ENCODE results near the gene GOLGA7B.
"Not testable (repeated sequence)": the region's sequence is repeated elsewhere in the genome, so short reads cannot be mapped to it uniquely, and the experiment has no call there.

Gene GOLGA7B

DNA sequence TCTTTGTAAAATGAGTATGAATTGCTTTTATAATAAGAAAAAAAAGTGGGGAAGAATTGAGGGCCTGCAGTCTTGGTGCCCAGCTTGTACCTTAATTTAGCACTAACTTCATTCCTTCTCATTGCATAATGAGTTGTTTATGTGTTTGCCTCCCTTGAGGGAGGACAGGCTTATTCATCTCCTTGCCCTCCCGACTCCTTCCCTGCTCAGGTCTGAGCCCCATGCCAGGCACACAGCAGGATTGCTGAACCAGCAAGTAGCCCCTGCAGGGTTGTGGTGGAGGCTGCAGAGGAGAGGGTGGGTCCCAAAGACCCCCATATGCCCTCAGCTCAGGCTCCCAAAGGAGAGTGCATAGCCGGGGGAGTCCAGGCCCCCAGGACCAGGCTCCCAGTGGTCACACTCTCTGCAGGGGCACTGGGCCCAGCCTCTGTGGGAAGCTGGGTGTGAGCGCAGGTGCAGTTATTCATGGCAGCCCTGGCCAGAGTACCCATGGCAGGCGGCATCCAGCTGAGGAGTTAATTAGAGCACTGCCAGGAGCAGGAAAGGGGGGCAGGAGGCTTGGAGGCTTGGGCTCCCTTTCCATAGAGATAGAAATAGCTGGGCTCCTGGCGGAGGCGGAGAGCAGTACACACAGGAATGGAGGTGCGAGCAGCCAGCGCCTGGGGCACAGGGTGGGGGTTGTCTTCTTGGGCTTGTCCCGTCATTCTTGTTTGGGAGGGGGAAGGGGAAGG, 28.2 kb upstream of the GOLGA7B start:
- DNase-seq (ENCODE audit: low spot score in 2 of 2): no peak
- Histone ChIP-seq H3K9me3 (no peaks in the 10 kb centered on the region), H3K4me3 (no peak overlapping the region), H3K4me1 (no peaks in the 10 kb centered on the region), H3K36me3 (replicated peaks) (no peaks in the 10 kb centered on the region), H3K27me3 (ENCODE audit: low read depth) (peaks cover 12% of the 10 kb centered on the region)
- in situ Hi-C loops (cut with MboI; ENCODE audit: low sequenced_read_pairs): no loop called here

DNA sequence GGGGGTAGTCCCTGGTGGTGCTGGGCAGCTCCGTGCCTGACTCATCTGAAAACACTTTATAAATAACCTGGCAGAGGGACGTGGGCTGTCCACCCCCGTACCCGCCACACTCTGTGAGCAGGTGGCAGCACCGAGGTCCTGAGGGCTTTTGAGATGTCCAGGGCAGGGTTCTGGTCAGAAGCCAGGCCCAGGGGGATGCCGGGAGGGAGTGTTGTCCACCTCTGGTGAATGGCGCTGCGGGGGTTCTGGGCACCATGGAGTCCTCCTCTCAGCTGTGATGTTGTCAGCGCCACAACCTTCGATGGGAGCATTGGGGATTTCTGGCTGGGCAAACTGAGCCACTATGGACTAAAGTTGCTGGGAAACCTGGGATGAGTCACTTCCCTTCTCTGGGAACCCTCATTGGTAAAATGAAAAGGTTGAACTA, 27.4 kb upstream of the GOLGA7B start:
- Histone ChIP-seq H3K4me3 (no peak overlapping the region), H3K4me1 (no peaks in the 10 kb centered on the region), H3K9me3 (no peaks in the 10 kb centered on the region), H3K36me3 (replicated peaks) (no peaks in the 10 kb centered on the region), H3K27me3 (ENCODE audit: low read depth) (peaks cover 12% of the 10 kb centered on the region)
- no peak for DNase-seq (ENCODE audit: low spot score in 2 of 2)
- in situ Hi-C loops (cut with MboI; ENCODE audit: low sequenced_read_pairs): no loop called here

DNA sequence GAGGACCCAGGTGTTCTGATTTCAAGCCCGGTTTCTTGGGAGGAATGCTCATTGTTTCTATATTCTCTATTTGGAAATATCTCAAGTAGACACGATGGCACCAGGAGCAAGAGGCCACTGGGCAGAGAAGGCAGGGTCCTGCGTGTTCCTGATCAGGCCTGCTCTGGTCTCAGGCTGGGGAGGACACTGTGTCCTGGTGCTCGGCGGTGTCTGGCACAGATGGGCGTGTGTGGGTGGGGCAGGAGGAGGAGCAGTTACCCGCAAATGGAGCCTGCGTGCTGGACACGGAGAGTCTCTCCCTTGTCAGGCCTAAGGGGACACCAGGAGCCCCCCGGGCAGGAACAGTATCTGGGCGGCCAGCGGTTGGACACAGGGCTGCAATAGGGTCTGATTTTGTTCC, 25.9 kb upstream of the GOLGA7B start:
- Histone ChIP-seq H3K4me1 (no peaks in the 10 kb centered on the region), H3K9me3 (no peaks in the 10 kb centered on the region), H3K4me3 (no peak overlapping the region), H3K36me3 (replicated peaks) (no peaks in the 10 kb centered on the region), H3K27me3 (ENCODE audit: low read depth) (0 out of 2 replicates have a peak, but pooled peaks cover 6% of the 10 kb centered on the region)
- in situ Hi-C loops (cut with MboI; ENCODE audit: low sequenced_read_pairs): no loop called here
- no peak for DNase-seq (ENCODE audit: low spot score in 2 of 2)

DNA sequence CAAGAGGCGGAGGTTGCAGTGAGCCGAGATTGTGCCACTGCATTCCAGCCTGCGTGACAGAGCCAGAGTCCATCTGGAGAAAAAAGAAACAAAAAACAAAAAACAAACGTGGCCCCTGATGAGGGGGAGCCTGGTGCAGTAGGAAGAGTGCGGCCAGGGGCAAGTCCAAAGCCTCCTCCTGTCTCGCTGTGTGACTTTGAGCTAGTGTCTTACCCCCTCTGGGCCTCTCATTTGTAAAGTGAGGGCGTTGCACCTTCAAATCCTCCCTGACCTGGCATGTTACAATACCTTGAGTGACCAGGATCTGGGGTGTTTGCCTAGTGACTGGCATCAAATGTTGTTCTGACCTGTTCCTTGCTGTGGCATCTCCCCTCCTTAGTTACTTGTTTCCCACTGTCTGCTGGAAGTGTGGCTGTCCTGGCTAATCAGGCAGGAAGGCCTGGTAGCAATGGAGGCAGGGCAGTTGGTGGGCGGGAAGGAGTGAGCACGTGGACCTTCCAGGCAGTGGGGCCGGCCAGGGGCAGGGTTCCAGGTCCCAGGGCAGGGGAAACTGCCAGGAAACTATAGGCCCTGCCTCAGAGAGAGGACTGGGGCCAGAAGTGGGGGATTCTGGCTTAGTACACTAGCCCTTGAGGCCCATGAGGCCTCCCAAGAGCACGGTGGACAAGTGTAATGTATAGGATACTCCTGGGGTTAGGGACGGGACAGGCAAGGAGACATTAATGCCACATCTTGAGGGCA, 24.5 kb upstream of the GOLGA7B start:
- Histone ChIP-seq H3K9me3 (no peaks in the 10 kb centered on the region), H3K4me3 (no peak overlapping the region), H3K4me1 (no peaks in the 10 kb centered on the region), H3K36me3 (replicated peaks) (no peaks in the 10 kb centered on the region), H3K27me3 (ENCODE audit: low read depth) (peaks cover 1% of the 10 kb centered on the region; the same call in 1 of the 2 replicates)
- in situ Hi-C loops (cut with MboI; ENCODE audit: low sequenced_read_pairs): no loop called here
- DNase-seq (ENCODE audit: low spot score in 2 of 2): no peak

DNA sequence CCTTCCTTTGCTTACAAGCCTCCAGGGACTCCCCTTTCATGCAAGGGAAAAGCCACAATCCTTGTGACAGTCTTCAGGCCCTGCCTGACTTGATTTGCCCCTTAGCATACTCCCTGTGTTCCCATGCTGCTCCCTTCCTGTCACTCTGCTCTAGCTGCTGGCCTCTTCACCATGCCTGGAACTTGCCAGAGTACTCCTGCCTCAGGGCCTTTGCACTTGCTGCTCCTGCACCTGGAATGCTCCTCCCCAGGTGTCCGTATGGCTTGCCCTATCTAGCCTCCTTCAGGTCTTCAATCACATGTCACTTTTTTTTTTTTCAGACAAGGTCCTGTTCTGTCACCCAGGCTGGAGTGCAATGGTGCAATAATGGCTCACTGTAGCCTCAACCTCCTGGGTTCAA, 22.8 kb upstream of the GOLGA7B start:
- Histone ChIP-seq H3K4me1 (no peaks in the 10 kb centered on the region), H3K9me3 (no peaks in the 10 kb centered on the region), H3K27me3 (ENCODE audit: low read depth) (peaks cover 4% of the 10 kb centered on the region; the same call in 1 of the 2 replicates), H3K4me3 (no peak overlapping the region), H3K36me3 (replicated peaks) (no peaks in the 10 kb centered on the region)
- in situ Hi-C loops (cut with MboI; ENCODE audit: low sequenced_read_pairs): no loop called here
- DNase-seq (ENCODE audit: low spot score in 2 of 2): no peak

DNA sequence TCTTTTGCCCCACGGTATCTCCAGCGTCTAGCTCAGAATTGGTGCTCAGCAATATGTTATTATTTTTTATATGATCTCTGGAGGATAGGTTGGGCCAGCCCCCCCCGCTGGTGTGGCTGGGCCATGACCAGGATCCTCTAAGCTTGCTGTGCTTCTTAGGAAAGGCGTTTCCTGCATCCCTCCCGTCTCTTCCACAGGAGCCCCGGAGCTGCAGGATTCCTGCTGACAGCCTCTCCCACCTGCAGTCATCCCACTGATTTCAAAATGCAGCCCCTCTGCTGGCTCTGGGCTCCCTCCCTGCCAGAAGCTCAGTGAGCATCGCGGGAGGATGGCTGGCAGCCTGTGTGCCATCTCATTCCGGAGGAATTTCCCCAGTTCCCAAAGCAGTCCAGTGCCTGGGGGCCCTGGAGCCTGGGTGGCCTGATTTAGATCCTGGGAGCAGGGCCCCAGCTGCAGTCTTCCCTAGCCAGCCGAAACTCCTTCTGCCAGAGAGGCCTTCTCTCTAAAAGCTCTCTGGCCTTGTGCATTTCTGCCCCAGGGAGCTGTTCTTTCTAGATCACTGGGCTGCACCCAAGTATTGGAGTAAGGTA, 21.8 kb upstream of the GOLGA7B start:
- peaks cover 6% of the 10 kb centered on the region; the same call in 1 of the 2 replicates for H3K27me3 ChIP-seq (ENCODE audit: low read depth)
- no peaks in the 10 kb centered on the region for H3K36me3 ChIP-seq (replicated peaks)
- no peaks in the 10 kb centered on the region for H3K9me3 ChIP-seq
- no peak for DNase-seq (ENCODE audit: low spot score in 2 of 2)
- H3K4me3 ChIP-seq: no peak overlapping the region
- H3K4me1 ChIP-seq: no peaks in the 10 kb centered on the region
- in situ Hi-C loops (cut with MboI; ENCODE audit: low sequenced_read_pairs): no loop called here

DNA sequence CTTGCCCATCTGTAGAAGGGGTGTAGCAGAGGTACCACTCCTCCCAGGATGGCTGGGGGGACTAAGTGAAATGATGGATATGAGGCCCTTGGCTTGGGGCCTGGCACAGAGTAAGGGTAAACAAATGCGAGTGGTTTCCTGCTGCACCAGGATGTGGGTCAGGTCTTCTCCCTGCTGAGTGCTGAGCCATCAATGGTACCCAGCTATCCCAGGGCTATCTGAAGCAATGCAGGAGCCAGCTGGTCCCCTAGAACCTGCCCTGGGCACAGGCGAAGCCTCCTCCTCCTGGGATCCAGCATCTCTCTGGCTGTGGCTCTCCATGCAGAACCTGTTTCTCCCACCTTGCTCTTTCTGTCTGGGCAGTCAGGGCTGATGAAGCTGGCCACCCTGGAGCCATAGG, 20.9 kb upstream of the GOLGA7B start:
- H3K9me3 ChIP-seq: no peaks in the 10 kb centered on the region
- no peaks in the 10 kb centered on the region for H3K36me3 ChIP-seq (replicated peaks)
- DNase-seq (ENCODE audit: low spot score in 2 of 2): no peak
- no peaks in the 10 kb centered on the region for H3K4me1 ChIP-seq
- in situ Hi-C loops (cut with MboI; ENCODE audit: low sequenced_read_pairs): no loop called here
- H3K27me3 ChIP-seq (ENCODE audit: low read depth): peaks cover 14% of the 10 kb centered on the region
- H3K4me3 ChIP-seq: no peak overlapping the region

DNA sequence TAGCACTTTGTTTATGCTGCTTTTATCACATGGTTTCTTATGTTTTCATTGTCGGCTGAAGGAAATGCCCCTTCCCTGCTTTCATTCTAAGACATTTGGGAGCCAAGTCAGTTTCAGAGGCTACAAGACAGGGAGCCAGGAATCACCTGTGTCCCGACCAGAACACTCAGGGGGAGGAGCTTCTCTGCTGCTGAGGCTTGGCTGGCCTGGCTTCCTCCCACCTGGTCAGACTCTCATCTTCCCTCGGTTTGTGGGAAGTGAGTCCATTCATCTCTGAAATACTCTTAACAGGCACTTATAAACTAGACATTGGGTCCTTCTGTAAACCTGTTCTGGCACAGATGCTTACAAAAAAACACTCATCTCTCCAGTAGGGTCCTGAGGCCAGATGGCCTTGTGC, 19.6 kb upstream of the GOLGA7B start:
- Histone ChIP-seq H3K9me3 (no peaks in the 10 kb centered on the region), H3K27me3 (ENCODE audit: low read depth) (peaks cover 15% of the 10 kb centered on the region), H3K36me3 (replicated peaks) (no peaks in the 10 kb centered on the region), H3K4me1 (no peaks in the 10 kb centered on the region), H3K4me3 (no peak overlapping the region)
- no peak for DNase-seq (ENCODE audit: low spot score in 2 of 2)
- in situ Hi-C loops (cut with MboI; ENCODE audit: low sequenced_read_pairs): no loop called here

DNA sequence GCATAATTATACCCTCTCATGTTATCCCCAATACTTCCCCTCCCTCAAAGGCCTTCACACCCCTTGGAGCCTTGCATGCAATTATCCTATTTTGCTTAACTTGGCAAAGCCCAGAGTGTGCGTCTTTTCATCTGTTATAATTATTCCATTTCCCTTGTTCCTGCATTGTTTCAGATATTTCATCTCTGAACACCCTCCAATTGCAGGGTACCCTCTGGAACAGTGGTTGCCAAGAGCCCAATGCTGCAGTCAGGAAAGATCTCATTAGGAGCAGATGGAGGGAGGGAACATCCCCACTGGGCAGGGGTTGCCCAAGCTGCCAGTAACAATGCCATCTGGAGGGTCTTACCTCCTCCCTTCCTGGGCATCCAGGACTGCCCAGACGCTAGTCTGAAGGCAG, 18.4 kb upstream of the GOLGA7B start:
- Histone ChIP-seq H3K9me3 (no peaks in the 10 kb centered on the region), H3K27me3 (ENCODE audit: low read depth) (peaks cover 15% of the 10 kb centered on the region), H3K4me1 (no peaks in the 10 kb centered on the region), H3K36me3 (replicated peaks) (no peaks in the 10 kb centered on the region), H3K4me3 (no peak overlapping the region)
- in situ Hi-C loops (cut with MboI; ENCODE audit: low sequenced_read_pairs): no loop called here
- no peak for DNase-seq (ENCODE audit: low spot score in 2 of 2)

DNA sequence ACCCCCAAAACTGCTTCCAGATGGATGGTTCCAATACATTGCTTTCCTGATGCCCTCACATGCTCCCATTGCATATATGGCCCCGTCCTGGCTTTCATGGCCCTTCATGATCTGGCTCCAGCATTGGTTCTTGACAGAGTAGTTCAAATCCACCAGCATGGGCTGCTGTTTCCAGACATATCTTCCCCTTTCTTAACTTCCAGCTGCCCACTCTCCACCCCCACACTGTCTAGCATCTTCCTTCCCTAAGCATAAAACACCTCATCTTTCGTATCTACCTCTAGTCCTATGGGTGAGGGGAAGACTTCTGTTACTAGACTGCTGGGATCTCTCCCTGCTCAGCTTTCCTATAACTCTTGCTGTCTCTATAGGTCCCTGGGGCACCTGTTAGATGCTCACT, 13.2 kb upstream of the GOLGA7B start:
- Histone ChIP-seq H3K4me3 (no peak overlapping the region), H3K4me1 (no peaks in the 10 kb centered on the region), H3K36me3 (replicated peaks) (no peaks in the 10 kb centered on the region), H3K9me3 (no peaks in the 10 kb centered on the region), H3K27me3 (ENCODE audit: low read depth) (peaks cover 12% of the 10 kb centered on the region)
- in situ Hi-C loops (cut with MboI; ENCODE audit: low sequenced_read_pairs): no loop called here
- DNase-seq (ENCODE audit: low spot score in 2 of 2): no peak

DNA sequence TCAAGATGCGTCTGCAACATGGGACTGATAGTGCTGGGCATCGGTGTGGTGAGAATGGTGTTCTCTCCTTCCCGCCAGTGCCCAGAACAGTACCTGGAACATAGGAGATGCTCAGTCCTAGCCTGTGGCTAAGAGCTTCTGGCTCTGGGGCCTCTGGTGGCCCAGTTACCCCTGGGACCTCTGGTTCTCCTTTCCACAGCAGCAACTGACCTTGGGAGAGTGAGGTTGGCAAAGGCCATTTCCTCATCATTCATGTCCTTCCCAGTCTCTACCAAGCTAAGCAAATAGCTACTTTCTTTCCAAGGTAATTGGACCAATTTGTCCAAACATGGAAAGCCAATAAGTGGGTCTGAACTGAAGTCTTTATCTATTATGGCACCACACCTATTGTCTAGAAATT, 11.6 kb upstream of the GOLGA7B start:
- no peak overlapping the region for H3K4me3 ChIP-seq
- in situ Hi-C loops (cut with MboI; ENCODE audit: low sequenced_read_pairs): no loop called here
- peaks cover 7% of the 10 kb centered on the region for H3K27me3 ChIP-seq (ENCODE audit: low read depth)
- no peak for DNase-seq (ENCODE audit: low spot score in 2 of 2)
- H3K4me1 ChIP-seq: no peaks in the 10 kb centered on the region
- H3K36me3 ChIP-seq (replicated peaks): no peaks in the 10 kb centered on the region
- H3K9me3 ChIP-seq: no peaks in the 10 kb centered on the region

DNA sequence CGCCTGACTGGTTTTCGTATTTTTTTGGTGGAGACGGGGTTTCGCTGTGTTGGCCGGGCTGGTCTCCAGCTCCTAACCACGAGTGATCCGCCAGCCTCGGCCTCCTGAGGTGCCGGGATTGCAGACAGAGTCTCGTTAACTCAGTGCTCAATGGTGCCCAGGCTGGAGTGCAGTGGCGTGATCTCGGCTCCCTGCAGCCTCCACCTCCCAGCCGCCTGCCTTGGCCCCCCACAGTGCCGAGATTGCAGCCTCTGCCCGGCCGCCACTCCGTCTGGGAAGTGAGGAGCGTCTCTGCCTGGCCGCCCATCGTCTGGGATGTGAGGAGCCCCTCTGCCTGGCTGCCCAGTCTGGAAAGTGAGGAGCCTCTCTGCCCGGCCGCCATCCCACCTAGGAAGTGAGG, 8.5 kb upstream of the GOLGA7B start:
- in situ Hi-C loops (cut with MboI; ENCODE audit: low sequenced_read_pairs); DNase-seq (ENCODE audit: low spot score in 2 of 2); H3K4me1 ChIP-seq; H3K27me3 ChIP-seq (ENCODE audit: low read depth); H3K9me3 ChIP-seq; H3K36me3 ChIP-seq (replicated peaks); H3K4me3 ChIP-seq: not testable (repeated sequence)

DNA sequence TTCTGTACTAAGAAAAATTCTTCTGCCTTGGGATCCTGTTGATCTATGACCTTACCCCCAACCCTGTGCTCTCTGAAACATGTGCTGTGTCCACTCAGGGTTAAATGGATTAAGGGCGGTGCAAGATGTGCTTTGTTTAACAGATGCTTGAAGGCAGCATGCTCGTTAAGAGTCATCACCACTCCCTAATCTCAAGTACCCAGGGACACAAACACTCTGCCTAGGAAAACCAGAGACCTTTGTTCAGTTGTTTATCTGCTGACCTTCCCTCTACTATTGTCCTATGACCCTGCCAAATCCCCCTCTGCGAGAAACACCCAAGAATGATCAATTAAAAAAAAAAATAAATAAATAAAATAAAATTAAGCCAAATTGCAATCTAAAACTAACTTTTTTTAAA, 7.5 kb upstream of the GOLGA7B start:
- H3K4me3 ChIP-seq; DNase-seq (ENCODE audit: low spot score in 2 of 2); H3K36me3 ChIP-seq (replicated peaks); H3K9me3 ChIP-seq; H3K4me1 ChIP-seq; in situ Hi-C loops (cut with MboI; ENCODE audit: low sequenced_read_pairs); H3K27me3 ChIP-seq (ENCODE audit: low read depth): not testable (repeated sequence)

DNA sequence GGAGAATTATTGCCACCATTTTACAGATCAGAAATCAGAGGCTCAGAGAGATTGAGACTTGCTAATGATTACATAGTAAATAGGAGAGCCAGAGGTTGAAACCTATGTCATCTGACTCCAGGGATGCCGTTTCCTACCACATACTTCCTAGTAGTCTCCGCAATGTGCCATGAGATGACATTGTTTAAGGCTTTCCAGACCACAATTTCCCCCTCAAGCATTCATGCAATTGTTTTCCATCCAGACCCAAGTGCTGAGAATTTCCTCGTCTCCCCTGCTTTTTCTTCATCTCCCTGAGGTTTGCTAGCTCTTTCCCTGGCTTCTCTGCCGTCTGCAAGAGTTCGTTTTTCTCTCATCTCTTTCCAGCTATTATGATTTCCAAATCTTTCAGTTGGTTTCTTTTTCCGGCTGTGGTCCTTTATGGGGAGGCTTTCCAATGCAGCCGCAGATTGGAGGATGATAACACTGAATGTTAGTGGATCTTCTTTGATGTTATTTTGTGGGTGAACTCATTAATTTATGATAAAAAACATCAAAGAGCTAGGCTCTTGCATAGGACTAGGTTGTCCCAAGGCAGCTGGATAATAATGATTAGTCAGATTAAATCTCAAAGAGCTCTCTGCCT, 6.9 kb upstream of the GOLGA7B start:
- DNase-seq (ENCODE audit: low spot score in 2 of 2): no peak
- no peak overlapping the region for H3K4me3 ChIP-seq
- H3K9me3 ChIP-seq: no peaks in the 10 kb centered on the region
- in situ Hi-C loops (cut with MboI; ENCODE audit: low sequenced_read_pairs): no loop called here
- H3K4me1 ChIP-seq: no peaks in the 10 kb centered on the region
- peaks cover 3% of the 10 kb centered on the region; the same call in 1 of the 2 replicates for H3K27me3 ChIP-seq (ENCODE audit: low read depth)
- no peaks in the 10 kb centered on the region for H3K36me3 ChIP-seq (replicated peaks)

Data from HAP-1 (cell line).